GM12891 (cell line): ENCODE data around the gene ERMARD.

ENCODE experiments used
- POLR2A ChIP-seq: IDR thresholded peaks from 2 replicates; pipeline ENCODE4 v1.6.1; 2011; ENCODE audit warnings: low read depth, low read length, control low read depth
- POLR2AphosphoS5 ChIP-seq: IDR thresholded peaks from 2 replicates; pipeline ENCODE4 v1.6.1; 2011; ENCODE audit warnings: low read depth, low read length, control low read depth
- POU2F2 ChIP-seq: IDR thresholded peaks from 2 replicates; pipeline ENCODE4 v1.6.1; 2011; ENCODE audit warnings: low read depth, mild to moderate bottlenecking, control low read depth, low read length, moderate library complexity

- TF ChIP-seq POLR2AphosphoS5 (no peak), POU2F2 (no peak), POLR2A (no peak)
Observed at GRCh38 chr6:169824848-169825557, 73.6 kb downstream of the ERMARD start.
